GM21381 (cell line): Measurements from ENCODE around the gene ARAP1.
"Not testable (repeated sequence)": the region's sequence is repeated elsewhere in the genome, so short reads cannot be mapped to it uniquely, and the experiment has no call there.

ENCODE experiments used
- ATAC-seq: cut with Tn5 transposase; IDR thresholded peaks from one replicate; pipeline ENCODE4 v1.9.1; 2021; ENCODE audit warnings: mild to moderate bottlenecking, moderate library complexity; ENCODE audit not compliant: unreplicated experiment

The ARAP1 gene

GRCh38 chr11:72752088-72752914 lies at the start of gene ARAP1:
Gene ARAP1 (minus strand): TSS chr11:72752408. CDS start chr11:72727128, 25,280 bp downstream.
- ATAC-seq, result peak; percentile 63

- ATAC-seq, result no peak
These were observed 47.2 kb upstream of the ARAP1 start for GRCh38 chr11:72799441-72799840.

- ATAC-seq, result no peak
These were observed 46.2 kb upstream of the ARAP1 start for GRCh38 chr11:72798361-72798760.

GRCh38 chr11:72793425-72794367 lies 41.5 kb upstream of the ARAP1 start, which contains the start of gene STARD10:
Gene STARD10 (minus strand): TSS chr11:72794047. CDS start chr11:72781181, 12,866 bp downstream.
- ATAC-seq, result peak; percentile 90

GRCh38 chr11:72793076-72793424 lies 40.8 kb upstream of the ARAP1 start:
- no peak for ATAC-seq

GRCh38 chr11:72792437-72793021 lies 40.3 kb upstream of the ARAP1 start:
- no peak for ATAC-seq

GRCh38 chr11:72791228-72791627 lies 39.0 kb upstream of the ARAP1 start:
- ATAC-seq, result not testable (repeated sequence)

GRCh38 chr11:72789493-72790131 lies 37.4 kb upstream of the ARAP1 start:
- ATAC-seq, result no peak

- no peak for ATAC-seq
These were observed 36.0 kb upstream of the ARAP1 start for GRCh38 chr11:72788241-72788640.

GRCh38 chr11:72787216-72788104 lies 35.3 kb upstream of the ARAP1 start:
- no peak for ATAC-seq

GRCh38 chr11:72786305-72787215 lies 34.4 kb upstream of the ARAP1 start:
- no peak for ATAC-seq

GRCh38 chr11:72784662-72785061 lies 32.5 kb upstream of the ARAP1 start:
- ATAC-seq, result no peak

GRCh38 chr11:72783144-72783905 lies 31.1 kb upstream of the ARAP1 start:
- no peak for ATAC-seq

GRCh38 chr11:72782081-72782920 lies 30.1 kb upstream of the ARAP1 start:
- ATAC-seq, result no peak

GRCh38 chr11:72781313-72782080 lies 29.3 kb upstream of the ARAP1 start:
- no peak for ATAC-seq

GRCh38 chr11:72781063-72781312 lies 28.8 kb upstream of the ARAP1 start:
- ATAC-seq, result no peak
